Measurements from ENCODE around the gene IZUMO4.

IZUMO4 gene

GRCh38 chr19:2142173-2142829 lies 45.6 kb downstream of the IZUMO4 start:
- FAIRE-seq (no peak), DNase-seq (ENCODE audit: low spot score) (no peak)

GRCh38 chr19:2144190-2144589 lies 47.5 kb downstream of the IZUMO4 start:
- FAIRE-seq (no peak), DNase-seq (ENCODE audit: low spot score) (no peak)

DNA sequence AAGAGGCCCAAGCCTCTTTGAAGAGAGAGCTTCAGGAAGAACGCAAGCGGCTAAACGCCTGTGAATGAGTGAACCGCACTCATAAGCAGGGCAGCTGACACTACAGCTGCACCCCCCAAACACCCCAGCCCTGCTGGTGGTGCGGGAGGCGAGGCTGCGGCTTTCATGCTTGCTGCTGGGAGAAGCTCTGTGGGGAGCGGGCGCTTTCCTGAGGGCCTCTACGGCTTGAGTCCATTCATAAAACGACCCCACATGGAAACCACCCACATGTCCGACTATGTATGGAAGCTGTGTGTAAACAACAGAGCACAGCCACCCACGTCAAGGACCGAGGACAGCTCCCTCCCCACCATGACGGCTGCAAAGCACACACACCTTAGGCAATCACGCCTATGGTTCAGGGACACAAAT lies 49.1 kb downstream of the IZUMO4 start:
- no peak for FAIRE-seq

DNA sequence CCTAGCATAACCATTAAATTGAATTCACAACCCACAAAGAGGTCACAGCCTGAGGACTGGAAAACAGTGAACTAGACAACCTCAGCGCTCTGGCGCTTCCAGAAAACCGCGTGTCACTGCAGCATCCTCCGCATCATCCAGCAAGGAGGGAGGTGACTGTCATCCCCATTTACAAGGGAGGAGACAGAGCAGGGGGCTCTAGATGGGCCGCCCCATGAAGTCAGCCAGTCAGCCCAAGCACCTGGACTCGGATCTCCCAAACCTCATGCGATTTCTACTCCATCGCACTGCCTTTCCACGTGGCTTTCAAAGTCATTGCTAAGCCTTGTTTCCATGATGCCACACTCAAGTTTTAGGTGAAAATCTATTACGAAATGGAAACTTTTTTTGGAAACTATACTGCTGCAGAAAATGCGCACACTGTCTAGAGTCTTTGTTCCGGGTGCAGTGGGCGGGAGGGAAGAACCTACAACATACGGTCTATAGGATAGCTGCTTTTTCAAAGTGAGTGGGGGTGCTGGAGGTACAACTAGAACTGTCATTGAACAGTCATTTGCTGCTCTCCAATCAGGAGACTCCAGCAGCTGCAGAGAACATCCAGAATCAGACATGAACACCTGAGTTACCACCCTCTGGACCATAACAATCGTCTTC lies 51.9 kb downstream of the IZUMO4 start:
- no peak for FAIRE-seq
- DNase-seq (ENCODE audit: low spot score), result no peak

More for the DNA sequence above, 49.1 kb downstream of the IZUMO4 start:
- DNase-seq (ENCODE audit: low spot score), result no peak

All from urothelium cell line (cell line).